Neural crest cell (in vitro differentiated cells): ENCODE results near the gene CCNB3. TPM values are rescaled to one million over a fixed set of nuclear protein-coding genes. Genes with fewer than 3 reads are reported as not detected.
A peak's percentile ranks its signal among the peaks of the same experiment; 100 is the strongest.

Source experiments
- DNase-seq: peaks from one replicate; pipeline ENCODE4 v3.0.0; 2021; ENCODE audit warnings: low read depth, mixed read lengths, low spot score
- H3K27ac Mint-ChIP-seq: one replicate; pipeline ENCODE4 v1.8.0; 2021; ENCODE audit warnings: mild to moderate bottlenecking, mixed read lengths; ENCODE audit not compliant: unreplicated experiment
- H3K27me3 Mint-ChIP-seq: 2 replicates; pipeline ENCODE4 v1.8.0; 2021; ENCODE audit warnings: low read depth, mild to moderate bottlenecking, mixed read lengths
- H3K36me3 Mint-ChIP-seq: 2 replicates; pipeline ENCODE4 v1.8.0; 2021; ENCODE audit warnings: low read depth, mild to moderate bottlenecking, mixed read lengths
- H3K4me1 Mint-ChIP-seq: 2 replicates; pipeline ENCODE4 v1.8.0; 2021; ENCODE audit warnings: mixed read lengths
- H3K4me3 Mint-ChIP-seq: one replicate; pipeline ENCODE4 v1.8.0; 2021; ENCODE audit warnings: mild to moderate bottlenecking, mixed read lengths
- H3K9me3 Mint-ChIP-seq: 2 replicates; pipeline ENCODE4 v1.8.0; 2021; ENCODE audit warnings: mixed read lengths
- CTCF ChIP-seq: fragments of 200-600 bp; sonication (generic); conservative IDR thresholded peaks from 2 replicates; pipeline ENCODE4 v1.5.0; 2021; ENCODE audit warnings: antibody characterized with exemption, mild to moderate bottlenecking
- long read RNA-seq: library from polyadenylated mRNA; unstranded; transcript quantifications from one replicate; pipeline ENCODE4 v2.0.0, GENCODE V29; 2020
- total RNA-seq: library from RNA; stranded (reverse); gene quantifications from 2 replicates; pipeline ENCODE4 v1.2.1, GENCODE V29; 2021

The CCNB3 gene
- 0.89 and 1.4 TPM in 2 replicates for total RNA-seq
- long read RNA-seq, partial matches to known transcripts = 0 of 1 reads
- long read RNA-seq, other reads (novel, unspliced or antisense) = 1 of 1 reads

GRCh38 chrX:50204364-50204899 lies at the start of gene CCNB3:
CCNB3 (plus strand) TSS chrX:50204765; CDS start chrX:50285164, 80,399 bp downstream.
- peak within 1 kb of the TSS; percentile 77 for H3K4me3 Mint-ChIP-seq
- no peaks in the 10 kb centered on the region for H3K27me3 Mint-ChIP-seq
- peaks cover 3% of the 10 kb centered on the region for H3K36me3 Mint-ChIP-seq
- H3K9me3 Mint-ChIP-seq = peaks cover 3% of the 10 kb centered on the region
- TF ChIP-seq CTCF = peak; percentile 69
- H3K4me1 Mint-ChIP-seq = peaks cover 11% of the 10 kb centered on the region
- DNase-seq = peak; percentile 50
- peak within 1 kb of the TSS; percentile 29 for H3K27ac Mint-ChIP-seq

- H3K4me3 Mint-ChIP-seq = no peak overlapping the region
- TF ChIP-seq CTCF = no peak
- peaks cover 15% of the 10 kb centered on the region for H3K9me3 Mint-ChIP-seq
- H3K4me1 Mint-ChIP-seq = no peaks in the 10 kb centered on the region
- peaks cover 2% of the 10 kb centered on the region for H3K36me3 Mint-ChIP-seq
- H3K27ac Mint-ChIP-seq = no peak overlapping the region
- no peak for DNase-seq
- no peaks in the 10 kb centered on the region for H3K27me3 Mint-ChIP-seq
These were observed 46.9 kb upstream of the CCNB3 start for GRCh38 chrX:50157545-50158135.

- no peak for TF ChIP-seq CTCF
- Mint-ChIP-seq H3K4me3 (no peak overlapping the region), H3K4me1 (no peaks in the 10 kb centered on the region), H3K27me3 (no peaks in the 10 kb centered on the region), H3K27ac (no peak overlapping the region), H3K36me3 (peaks cover 2% of the 10 kb centered on the region), H3K9me3 (peaks cover 15% of the 10 kb centered on the region)
- no peak for DNase-seq
These were observed 46.0 kb upstream of the CCNB3 start for GRCh38 chrX:50158593-50158992.

GRCh38 chrX:50161127-50161526 lies 43.4 kb upstream of the CCNB3 start:
- no peak overlapping the region for H3K4me3 Mint-ChIP-seq
- no peak for TF ChIP-seq CTCF
- no peaks in the 10 kb centered on the region for H3K27me3 Mint-ChIP-seq
- no peak for DNase-seq
- no peak overlapping the region for H3K27ac Mint-ChIP-seq
- no peaks in the 10 kb centered on the region for H3K4me1 Mint-ChIP-seq
- H3K36me3 Mint-ChIP-seq = peaks cover 2% of the 10 kb centered on the region
- peaks cover 2% of the 10 kb centered on the region for H3K9me3 Mint-ChIP-seq

- no peaks in the 10 kb centered on the region for H3K27me3 Mint-ChIP-seq
- peaks cover 4% of the 10 kb centered on the region for H3K9me3 Mint-ChIP-seq
- H3K4me3 Mint-ChIP-seq = no peak overlapping the region
- no peak for TF ChIP-seq CTCF
- no peak overlapping the region for H3K27ac Mint-ChIP-seq
- DNase-seq = no peak
- H3K36me3 Mint-ChIP-seq = peaks cover 2% of the 10 kb centered on the region
- no peaks in the 10 kb centered on the region for H3K4me1 Mint-ChIP-seq
These were observed 38.8 kb upstream of the CCNB3 start for GRCh38 chrX:50165727-50166126.
